Tongue (tissue), 2 donors: ENCODE data around the gene LRRK1. TPM values are rescaled to one million over a fixed set of nuclear protein-coding genes. Genes with fewer than 3 reads are reported as not detected.

ENCODE experiments used
- DNase-seq: peaks from one replicate; pipeline ENCODE4 v3.0.0-alpha.2; 2015
- total RNA-seq: library from RNA; depleted of rRNA; stranded (reverse); fragments of >200 nt; gene quantifications from one replicate; pipeline ENCODE4 v1.2.3, GENCODE V29; 2014

Gene LRRK1
- total RNA-seq, 1 donor from 2014 or later = 14.2 TPM

- DNase-seq = no peak
Observed at GRCh38 chr15:101043911-101044624, 124.9 kb downstream of the LRRK1 start.

- DNase-seq = no peak
Observed at GRCh38 chr15:101044625-101045235, 125.6 kb downstream of the LRRK1 start.

- no peak for DNase-seq
Observed at GRCh38 chr15:101045236-101045646, 126.1 kb downstream of the LRRK1 start.

GRCh38 chr15:101045835-101046691, 126.9 kb downstream of the LRRK1 start:
- DNase-seq = no peak

GRCh38 chr15:101046826-101047225, 127.7 kb downstream of the LRRK1 start:
- DNase-seq = no peak

- peak; percentile 32 for DNase-seq
Observed at GRCh38 chr15:101047301-101047781, 128.2 kb downstream of the LRRK1 start.

GRCh38 chr15:101048176-101048575, 129.0 kb downstream of the LRRK1 start:
- no peak for DNase-seq

- DNase-seq = no peak
Observed at GRCh38 chr15:101048581-101049030, 129.4 kb downstream of the LRRK1 start.

- DNase-seq = no peak
Observed at GRCh38 chr15:101049282-101049681, 130.1 kb downstream of the LRRK1 start.

GRCh38 chr15:101049856-101050622, 130.9 kb downstream of the LRRK1 start:
- peak; percentile 67 for DNase-seq

GRCh38 chr15:101050623-101051290, 131.6 kb downstream of the LRRK1 start:
- no peak for DNase-seq

GRCh38 chr15:101051291-101052030, 132.3 kb downstream of the LRRK1 start:
- no peak for DNase-seq

- no peak for DNase-seq
Observed at GRCh38 chr15:101052031-101052620, 133.0 kb downstream of the LRRK1 start.

GRCh38 chr15:101052681-101053121, 133.5 kb downstream of the LRRK1 start:
- DNase-seq = no peak

- DNase-seq = no peak
Observed at GRCh38 chr15:101053261-101053660, 134.1 kb downstream of the LRRK1 start.

GRCh38 chr15:101054116-101054515, 135.0 kb downstream of the LRRK1 start:
- DNase-seq = no peak

- no peak for DNase-seq
Observed at GRCh38 chr15:101054991-101055390, 135.8 kb downstream of the LRRK1 start.

GRCh38 chr15:101055411-101055810, 136.3 kb downstream of the LRRK1 start:
- DNase-seq = no peak

- DNase-seq = no peak
Observed at GRCh38 chr15:101056366-101057334, 137.5 kb downstream of the LRRK1 start.
